T-helper 1 cell treated with Interleukin-12 subunit alpha and Interleukin-12 subunit beta and Interleukin-4 antibody, amounts not matched to agents 30 μg/mL and 1 μg/mL, for 36 hours (primary cell): ENCODE data around the gene ARHGAP26.

ENCODE experiments used
- H3K27ac Mint-ChIP-seq: one replicate; pipeline ENCODE4 v1.8.0; 2021; ENCODE audit warnings: mild to moderate bottlenecking, mixed read lengths
- H3K27me3 Mint-ChIP-seq: one replicate; pipeline ENCODE4 v1.8.0; 2021; ENCODE audit warnings: low read depth, mixed read lengths
- H3K36me3 Mint-ChIP-seq: one replicate; pipeline ENCODE4 v1.8.0; 2021; ENCODE audit warnings: low read depth, mixed read lengths
- H3K4me1 Mint-ChIP-seq: one replicate; pipeline ENCODE4 v1.8.0; 2021; ENCODE audit warnings: low read depth, mixed read lengths
- H3K4me3 Mint-ChIP-seq: one replicate; pipeline ENCODE4 v1.8.0; 2021; ENCODE audit warnings: mild to moderate bottlenecking, moderate library complexity, mixed read lengths
- H3K9me3 Mint-ChIP-seq: one replicate; pipeline ENCODE4 v1.8.0; 2021; ENCODE audit warnings: mixed read lengths

ARHGAP26 gene

GRCh38 chr5:142878111-142878510 is 107.9 kb downstream of the ARHGAP26 start:
- Mint-ChIP-seq H3K4me1 (no peaks in the 10 kb centered on the region), H3K27me3 (no peaks in the 10 kb centered on the region), H3K36me3 (no peaks in the 10 kb centered on the region), H3K9me3 (no peaks in the 10 kb centered on the region), H3K27ac (no peak overlapping the region), H3K4me3 (no peak overlapping the region)

- no peak overlapping the region for H3K4me3 Mint-ChIP-seq
- no peaks in the 10 kb centered on the region for H3K27me3 Mint-ChIP-seq
- no peaks in the 10 kb centered on the region for H3K9me3 Mint-ChIP-seq
- H3K27ac Mint-ChIP-seq = no peak overlapping the region
- no peaks in the 10 kb centered on the region for H3K36me3 Mint-ChIP-seq
- peaks cover 1% of the 10 kb centered on the region for H3K4me1 Mint-ChIP-seq
Observed at GRCh38 chr5:142878638-142879037, 108.5 kb downstream of the ARHGAP26 start.

- no peaks in the 10 kb centered on the region for H3K36me3 Mint-ChIP-seq
- H3K4me1 Mint-ChIP-seq = peaks cover 6% of the 10 kb centered on the region
- H3K27me3 Mint-ChIP-seq = no peaks in the 10 kb centered on the region
- H3K9me3 Mint-ChIP-seq = no peaks in the 10 kb centered on the region
- no peak overlapping the region for H3K27ac Mint-ChIP-seq
- no peak overlapping the region for H3K4me3 Mint-ChIP-seq
Observed at GRCh38 chr5:142881076-142881783, 111.1 kb downstream of the ARHGAP26 start.

- Mint-ChIP-seq H3K36me3 (no peaks in the 10 kb centered on the region), H3K27me3 (no peaks in the 10 kb centered on the region), H3K9me3 (no peaks in the 10 kb centered on the region), H3K4me1 (peaks cover 6% of the 10 kb centered on the region), H3K4me3 (no peak overlapping the region), H3K27ac (no peak overlapping the region)
Observed at GRCh38 chr5:142881784-142882126, 111.6 kb downstream of the ARHGAP26 start.

GRCh38 chr5:142883025-142883424 is 112.8 kb downstream of the ARHGAP26 start:
- Mint-ChIP-seq H3K36me3 (no peaks in the 10 kb centered on the region), H3K27me3 (no peaks in the 10 kb centered on the region), H3K4me3 (no peak overlapping the region), H3K27ac (no peak overlapping the region), H3K4me1 (peaks cover 6% of the 10 kb centered on the region), H3K9me3 (no peaks in the 10 kb centered on the region)

- Mint-ChIP-seq H3K4me3 (no peak overlapping the region), H3K27ac (no peak overlapping the region), H3K36me3 (no peaks in the 10 kb centered on the region), H3K27me3 (no peaks in the 10 kb centered on the region), H3K4me1 (peaks cover 6% of the 10 kb centered on the region), H3K9me3 (no peaks in the 10 kb centered on the region)
Observed at GRCh38 chr5:142883438-142883837, 113.3 kb downstream of the ARHGAP26 start.

- no peaks in the 10 kb centered on the region for H3K9me3 Mint-ChIP-seq
- H3K4me1 Mint-ChIP-seq = peaks cover 9% of the 10 kb centered on the region
- no peaks in the 10 kb centered on the region for H3K27me3 Mint-ChIP-seq
- H3K4me3 Mint-ChIP-seq = no peak overlapping the region
- H3K36me3 Mint-ChIP-seq = no peaks in the 10 kb centered on the region
- H3K27ac Mint-ChIP-seq = no peak overlapping the region
Observed at GRCh38 chr5:142884029-142884428, 113.9 kb downstream of the ARHGAP26 start.

- H3K4me1 Mint-ChIP-seq = peaks cover 13% of the 10 kb centered on the region
- H3K36me3 Mint-ChIP-seq = no peaks in the 10 kb centered on the region
- H3K27ac Mint-ChIP-seq = no peak overlapping the region
- H3K27me3 Mint-ChIP-seq = no peaks in the 10 kb centered on the region
- no peak overlapping the region for H3K4me3 Mint-ChIP-seq
- no peaks in the 10 kb centered on the region for H3K9me3 Mint-ChIP-seq
Observed at GRCh38 chr5:142886211-142886610, 116.0 kb downstream of the ARHGAP26 start.

- H3K9me3 Mint-ChIP-seq = no peaks in the 10 kb centered on the region
Observed at GRCh38 chr5:142886956-142887355, 116.8 kb downstream of the ARHGAP26 start.

GRCh38 chr5:142888469-142889085 is 118.4 kb downstream of the ARHGAP26 start:
- Mint-ChIP-seq H3K4me1 (peaks cover 15% of the 10 kb centered on the region), H3K9me3 (no peaks in the 10 kb centered on the region), H3K27me3 (no peaks in the 10 kb centered on the region), H3K27ac (no peak overlapping the region), H3K4me3 (no peak overlapping the region), H3K36me3 (no peaks in the 10 kb centered on the region)

More at GRCh38 chr5:142886956-142887355, 116.8 kb downstream of the ARHGAP26 start:
- H3K27ac Mint-ChIP-seq = no peak overlapping the region
- H3K27me3 Mint-ChIP-seq = no peaks in the 10 kb centered on the region
- no peaks in the 10 kb centered on the region for H3K36me3 Mint-ChIP-seq
- peaks cover 16% of the 10 kb centered on the region for H3K4me1 Mint-ChIP-seq
- H3K4me3 Mint-ChIP-seq = no peak overlapping the region

- H3K36me3 Mint-ChIP-seq = peaks cover 11% of the 10 kb centered on the region
- H3K9me3 Mint-ChIP-seq = no peaks in the 10 kb centered on the region
- no peaks in the 10 kb centered on the region for H3K27me3 Mint-ChIP-seq
- H3K27ac Mint-ChIP-seq = no peak overlapping the region
- H3K4me1 Mint-ChIP-seq = peaks cover 18% of the 10 kb centered on the region
- no peak overlapping the region for H3K4me3 Mint-ChIP-seq
Observed at GRCh38 chr5:142892021-142892420, 121.8 kb downstream of the ARHGAP26 start.

- Mint-ChIP-seq H3K4me1 (peaks cover 15% of the 10 kb centered on the region), H3K9me3 (no peaks in the 10 kb centered on the region), H3K27me3 (no peaks in the 10 kb centered on the region), H3K27ac (no peak overlapping the region), H3K36me3 (peaks cover 13% of the 10 kb centered on the region), H3K4me3 (no peak overlapping the region)
Observed at GRCh38 chr5:142894315-142894714, 124.1 kb downstream of the ARHGAP26 start.

- Mint-ChIP-seq H3K4me3 (no peak overlapping the region), H3K27me3 (no peaks in the 10 kb centered on the region), H3K36me3 (peaks cover 13% of the 10 kb centered on the region), H3K9me3 (no peaks in the 10 kb centered on the region), H3K27ac (no peak overlapping the region), H3K4me1 (peaks cover 15% of the 10 kb centered on the region)
Observed at GRCh38 chr5:142894749-142895148, 124.6 kb downstream of the ARHGAP26 start.

GRCh38 chr5:142896325-142897007 is 126.3 kb downstream of the ARHGAP26 start:
- Mint-ChIP-seq H3K9me3 (no peaks in the 10 kb centered on the region), H3K27ac (no peak overlapping the region), H3K4me1 (peaks cover 8% of the 10 kb centered on the region), H3K27me3 (no peaks in the 10 kb centered on the region), H3K36me3 (peaks cover 20% of the 10 kb centered on the region), H3K4me3 (no peak overlapping the region)

- no peaks in the 10 kb centered on the region for H3K9me3 Mint-ChIP-seq
- no peak overlapping the region for H3K4me3 Mint-ChIP-seq
- no peaks in the 10 kb centered on the region for H3K27me3 Mint-ChIP-seq
- peaks cover 8% of the 10 kb centered on the region for H3K4me1 Mint-ChIP-seq
- peaks cover 20% of the 10 kb centered on the region for H3K36me3 Mint-ChIP-seq
- H3K27ac Mint-ChIP-seq = no peak overlapping the region
Observed at GRCh38 chr5:142897328-142897727, 127.2 kb downstream of the ARHGAP26 start.
